Measurements from ENCODE around the gene CES3. TPM values are rescaled to one million over a fixed set of nuclear protein-coding genes. Genes with fewer than 3 reads are reported as not detected.

Gene CES3
- polyA plus RNA-seq, 2 of the 4 experiments (the other 2 are of a cell fraction), result 2.1 to 3.8 TPM

DNA sequence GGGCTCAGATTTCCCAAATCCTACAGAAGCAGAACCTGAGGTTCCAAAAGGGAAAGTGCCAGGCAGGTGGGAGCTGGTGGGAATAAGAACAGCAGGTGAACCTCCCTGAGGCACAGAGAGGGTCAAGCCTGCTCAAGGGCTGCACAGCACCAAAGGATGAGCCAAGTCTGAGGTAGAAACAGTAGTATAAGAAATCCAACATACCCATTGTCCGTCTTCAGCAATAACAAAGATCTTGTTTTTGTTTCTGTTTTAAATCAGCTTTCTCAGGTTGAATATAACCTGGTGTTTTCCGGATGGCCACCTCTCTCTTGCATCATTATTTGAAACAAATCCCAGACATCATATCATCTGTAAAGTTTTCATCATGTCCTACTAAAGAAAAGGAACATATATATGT lies 10.6 kb upstream of the CES3 start (continued):
- TF ChIP-seq FOSL2 (IDR thresholded peaks at IDR 0.05), result no peak
- TF ChIP-seq FOSL2 (CRISPR knock-in tag; IDR thresholded peaks at IDR 0.05), result no peak
- TF ChIP-seq, protein P1, sequence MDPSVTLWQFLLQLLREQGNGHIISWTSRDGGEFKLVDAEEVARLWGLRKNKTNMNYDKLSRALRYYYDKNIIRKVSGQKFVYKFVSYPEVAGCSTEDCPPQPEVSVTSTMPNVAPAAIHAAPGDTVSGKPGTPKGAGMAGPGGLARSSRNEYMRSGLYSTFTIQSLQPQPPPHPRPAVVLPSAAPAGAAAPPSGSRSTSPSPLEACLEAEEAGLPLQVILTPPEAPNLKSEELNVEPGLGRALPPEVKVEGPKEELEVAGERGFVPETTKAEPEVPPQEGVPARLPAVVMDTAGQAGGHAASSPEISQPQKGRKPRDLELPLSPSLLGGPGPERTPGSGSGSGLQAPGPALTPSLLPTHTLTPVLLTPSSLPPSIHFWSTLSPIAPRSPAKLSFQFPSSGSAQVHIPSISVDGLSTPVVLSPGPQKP (IDR thresholded peaks at IDR 0.05; ENCODE audit: low read depth, low read length), result no peak
- TF ChIP-seq MAZ (IDR thresholded peaks at IDR 0.05; ENCODE audit: borderline replicate concordance, low read depth, low read length), result no peak
- TF ChIP-seq POLR2A (IDR thresholded peaks at IDR 0.05; ENCODE audit: low read length), result no peak
- TF ChIP-seq HEYL (CRISPR knock-in tag; IDR thresholded peaks at IDR 0.05), result no peak
- TF ChIP-seq EHF (CRISPR knock-in tag; IDR thresholded peaks at IDR 0.05), result no peak
- TF ChIP-seq SMC3 (IDR thresholded peaks at IDR 0.05), result no peak
- TF ChIP-seq RAD21 (conservative IDR thresholded peaks at IDR 0.05 in 1 of 2, IDR thresholded peaks at IDR 0.05 in 1 of 2), result no peak
- TF ChIP-seq HOXB13 (CRISPR knock-in tag; IDR thresholded peaks at IDR 0.05; ENCODE audit: low read depth), result no peak

DNA sequence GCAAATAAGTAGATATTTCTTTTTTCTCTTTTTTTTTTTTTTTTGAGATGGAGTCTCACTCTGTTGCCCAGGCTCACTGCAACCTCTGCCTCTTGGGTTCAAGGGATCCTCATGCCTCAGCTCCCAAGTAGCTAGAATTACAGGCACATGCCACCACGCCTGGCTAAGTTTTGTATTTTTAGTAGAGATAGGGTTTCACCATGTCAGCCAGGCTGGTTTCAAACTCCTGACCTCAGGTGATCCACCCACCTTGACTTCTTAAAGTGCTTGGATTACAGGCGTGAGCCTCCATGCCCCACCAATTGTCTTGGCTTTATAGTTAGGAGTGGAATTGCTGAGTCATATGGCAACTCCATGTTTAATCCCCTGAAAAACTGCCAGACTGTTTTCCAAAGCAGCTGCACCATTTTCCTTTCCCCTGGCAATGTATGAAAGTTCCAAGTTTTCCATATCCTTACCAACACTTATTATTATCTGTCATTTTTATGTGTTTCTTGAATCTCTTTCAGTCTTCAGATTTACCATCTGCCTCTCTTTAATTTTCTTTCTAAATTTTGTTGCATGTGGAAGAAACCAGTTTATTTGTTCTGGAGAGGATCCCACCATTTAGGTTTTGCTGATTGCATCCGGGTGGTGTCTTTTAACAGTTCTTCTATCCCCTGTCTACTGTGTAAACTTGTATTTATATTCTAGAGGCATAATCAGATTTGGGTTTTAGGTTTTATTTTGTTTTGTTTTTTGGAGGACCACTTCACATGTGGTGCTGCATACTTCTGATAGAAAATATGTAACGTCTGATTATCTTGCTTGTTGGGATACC lies 9.9 kb upstream of the CES3 start:
- ATAC-seq (no peak), FAIRE-seq (no peak), DNase-seq (ENCODE audit: low read depth in 1 of 2, low spot score in 1 of 2) (no peak)
- no peak for TF ChIP-seq CEBPB (IDR thresholded peaks at IDR 0.05)
- TF ChIP-seq MAFK (IDR thresholded peaks at IDR 0.05; ENCODE audit: partially characterized antibody), result peak; percentile 77
- peak; percentile 33; the same call in 1 of the 2 replicates for TF ChIP-seq NFE2L2 (conservative IDR thresholded peaks at IDR 0.05; ENCODE audit: low read length)
- WGBS (ENCODE audit: missing lambda C conversion rate), result 80% methylated on average over 4 of the region's 4 CpGs
- ChIA-PET POLR2A (no interaction called here), CTCF (interaction anchor here (0.5 to 3.1 kb wide), 9 partner anchors 8 to 234 kb away, joined by 3 to 23 read pairs (median 4); partner anchors contain the start of gene CES3)
- no peak overlapping the region for H3K4me2 ChIP-seq
- H3K4me1 ChIP-seq, result peaks cover 12% of the 10 kb centered on the region; the same call in 2 of the 3 replicates
- H3K4me3 ChIP-seq, result no peak overlapping the region
- peaks cover 8% of the 10 kb centered on the region; the same call in 1 of the 3 replicates for H3K9me3 ChIP-seq
- no peak overlapping the region for H3K27ac ChIP-seq

DNA sequence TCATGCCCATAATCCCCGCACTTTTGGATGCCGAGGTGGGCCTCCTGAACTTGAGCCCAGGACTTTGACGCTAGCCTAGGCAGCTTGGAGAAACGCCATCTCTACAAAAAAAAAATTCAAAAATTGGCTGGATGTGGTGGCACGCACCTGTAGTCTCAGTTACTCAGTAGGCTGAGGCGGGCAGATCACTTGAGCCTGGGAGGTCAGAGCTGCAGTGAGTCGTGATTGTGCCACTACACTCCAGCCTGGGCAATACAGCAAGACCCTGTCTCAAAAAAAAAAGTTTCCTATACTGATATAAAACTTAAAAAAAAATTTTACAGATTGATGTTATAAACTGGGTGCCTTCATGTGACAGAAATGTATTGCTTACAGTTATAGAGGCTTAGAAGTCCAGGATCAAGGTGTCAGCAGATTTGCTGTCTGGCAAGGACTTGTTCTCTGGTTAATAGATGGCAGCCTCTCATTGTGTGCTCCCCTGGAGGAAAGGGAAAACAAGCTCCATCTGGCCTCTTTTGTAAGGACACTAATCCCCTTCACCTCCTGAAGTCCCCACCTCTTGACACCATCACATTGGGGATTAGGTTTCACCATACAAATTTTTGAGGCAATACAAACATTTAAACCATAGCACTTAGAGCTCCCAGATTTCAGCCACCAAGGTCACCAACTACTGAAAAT lies 8.5 kb upstream of the CES3 start:
- WGBS (ENCODE audit: missing lambda C conversion rate), result 79% methylated on average over 7 of the region's 7 CpGs
- peaks cover 10% of the 10 kb centered on the region; the same call in 2 of the 3 replicates for H3K4me1 ChIP-seq
- peaks cover 8% of the 10 kb centered on the region; the same call in 1 of the 3 replicates for H3K9me3 ChIP-seq
- TF ChIP-seq GATA3 (IDR thresholded peaks at IDR 0.05; ENCODE audit: borderline replicate concordance) (no peak), FOXS1 (CRISPR knock-in tag; IDR thresholded peaks at IDR 0.05) (no peak), BHLHE40 (IDR thresholded peaks at IDR 0.05; ENCODE audit: low read depth, low read length) (no peak), POLR2AphosphoS2 (conservative IDR thresholded peaks at IDR 0.05; ENCODE audit: low read length) (no peak), MAZ (IDR thresholded peaks at IDR 0.05; ENCODE audit: borderline replicate concordance, low read depth, low read length) (no peak), ZSCAN20 (CRISPR knock-in tag; IDR thresholded peaks at IDR 0.05) (no peak)
- TF ChIP-seq, protein P1 (IDR thresholded peaks at IDR 0.05; ENCODE audit: low read depth, low read length), result no peak
- H3K4me2 ChIP-seq, result no peak overlapping the region
- ATAC-seq, result no peak
- FAIRE-seq, result no peak
- no peak overlapping the region for H3K27ac ChIP-seq
- no peak overlapping the region for H3K4me3 ChIP-seq
- ChIA-PET CTCF (interaction anchor here (0.6 to 3.1 kb wide), 19 partner anchors 8 to 233 kb away, joined by 3 to 65 read pairs (median 6); partner anchors contain the start of gene CES3), POLR2A (interaction anchor here (0.6 to 1.4 kb wide), 2 partner anchors 8 to 9 kb away, joined by 3 read pairs; partner anchors contain the start of gene CES3)
- no peak for DNase-seq (ENCODE audit: low read depth in 1 of 2, low spot score in 1 of 2)
